Activated gamma-delta T cell treated with anti-CD3 and anti-CD28 coated beads, Interleukin-2, amount 50 U/mL, for 16 hours (primary cell): ENCODE data around the gene PHACTR1.

Experiments used
- DNase-seq: peaks from one replicate; pipeline ENCODE4 v3.0.0-alpha.2; 2020; ENCODE audit warnings: low read depth

PHACTR1 gene

GRCh38 chr6:13072686-13073347 is 356.2 kb downstream of the PHACTR1 start:
- no peak for DNase-seq

- no peak for DNase-seq
Observed at GRCh38 chr6:13074415-13075140, 358.0 kb downstream of the PHACTR1 start.

DNA sequence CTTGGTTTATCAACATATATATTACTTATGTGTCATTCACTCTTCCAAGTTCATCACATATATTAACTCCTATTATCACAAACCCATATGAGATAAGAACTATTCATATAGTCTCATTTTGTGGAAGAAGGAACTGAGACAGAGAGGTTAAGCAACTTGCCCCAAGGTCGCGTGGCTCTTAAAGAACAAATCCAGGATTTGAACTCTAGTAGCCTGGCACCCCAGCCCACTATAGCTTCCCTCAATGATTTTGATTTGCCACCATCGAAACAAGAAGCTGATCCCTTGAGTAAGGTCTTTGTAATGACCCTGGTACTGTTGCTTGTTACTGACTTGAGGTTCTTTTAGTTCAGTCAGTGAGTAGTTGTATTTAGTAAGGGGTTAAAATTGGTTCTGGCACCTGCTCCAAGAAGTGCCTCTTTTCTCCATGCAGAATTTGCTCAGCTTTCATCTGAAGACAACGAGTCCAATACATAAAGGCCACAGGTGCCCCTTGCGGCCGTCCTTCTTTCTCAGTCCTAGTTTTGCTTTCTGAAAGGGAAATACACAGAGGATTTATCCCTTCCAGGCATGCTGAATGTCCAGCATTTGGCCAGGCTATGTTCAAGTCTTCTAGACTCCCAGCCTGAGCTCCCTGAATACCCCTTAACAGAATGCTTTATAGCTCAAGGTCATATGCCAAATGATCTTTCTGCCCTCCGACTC is 358.7 kb downstream of the PHACTR1 start:
- DNase-seq, result no peak

GRCh38 chr6:13076575-13076974 is 360.0 kb downstream of the PHACTR1 start:
- no peak for DNase-seq

DNA sequence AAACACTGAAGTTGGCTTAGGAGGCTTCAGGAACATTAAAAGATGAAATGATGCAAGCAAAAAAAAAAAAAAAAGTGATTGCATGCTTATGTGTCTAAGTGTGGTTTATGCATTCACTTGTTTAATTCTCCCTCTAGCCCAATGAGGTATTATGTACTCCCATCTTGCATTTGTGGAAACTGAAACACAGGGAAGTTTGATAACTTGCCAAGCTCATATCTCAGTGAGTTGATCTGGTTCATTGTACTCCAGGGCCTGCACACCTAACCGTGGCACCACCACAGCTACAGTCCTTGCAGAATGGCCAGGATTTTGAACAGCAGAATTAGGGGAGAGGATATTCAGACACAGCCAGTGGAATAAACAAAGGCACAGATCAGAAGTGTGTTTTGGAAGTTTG is 360.6 kb downstream of the PHACTR1 start:
- no peak for DNase-seq

- no peak for DNase-seq
Observed at GRCh38 chr6:13079096-13079723, 362.6 kb downstream of the PHACTR1 start.

DNA sequence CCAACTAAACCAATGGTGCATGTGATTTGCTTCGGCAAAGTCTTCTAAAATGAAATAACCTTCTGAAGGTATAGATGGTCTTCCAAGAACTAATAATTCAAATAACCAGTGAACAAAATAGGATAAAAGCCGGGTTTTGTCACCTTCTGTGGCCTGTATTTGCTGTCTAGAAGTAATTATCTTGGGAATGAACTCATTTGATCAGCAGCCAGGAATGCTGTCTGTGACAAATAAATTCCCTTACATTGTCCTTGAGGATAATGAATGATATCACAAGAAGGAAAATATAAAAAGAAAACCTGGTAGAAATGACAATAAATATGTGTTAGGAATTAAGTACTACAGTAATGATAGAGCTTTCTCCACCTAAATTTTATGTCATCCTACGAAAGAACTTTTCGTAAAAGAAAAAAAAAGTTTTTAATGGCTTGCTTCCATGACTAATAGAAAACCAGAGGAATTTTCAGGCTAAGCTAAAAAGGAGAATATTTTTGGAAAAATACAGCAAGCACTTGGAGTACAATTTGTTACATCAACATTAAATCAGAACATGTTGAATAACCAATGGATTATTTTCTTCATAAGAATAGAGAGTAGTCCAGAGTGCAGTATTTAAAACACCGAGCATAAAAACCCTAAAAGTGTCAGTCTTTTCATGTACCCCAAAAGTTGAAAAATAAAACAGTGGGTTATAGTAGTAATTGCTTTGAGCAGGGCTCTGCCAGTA is 364.1 kb downstream of the PHACTR1 start:
- no peak for DNase-seq

DNA sequence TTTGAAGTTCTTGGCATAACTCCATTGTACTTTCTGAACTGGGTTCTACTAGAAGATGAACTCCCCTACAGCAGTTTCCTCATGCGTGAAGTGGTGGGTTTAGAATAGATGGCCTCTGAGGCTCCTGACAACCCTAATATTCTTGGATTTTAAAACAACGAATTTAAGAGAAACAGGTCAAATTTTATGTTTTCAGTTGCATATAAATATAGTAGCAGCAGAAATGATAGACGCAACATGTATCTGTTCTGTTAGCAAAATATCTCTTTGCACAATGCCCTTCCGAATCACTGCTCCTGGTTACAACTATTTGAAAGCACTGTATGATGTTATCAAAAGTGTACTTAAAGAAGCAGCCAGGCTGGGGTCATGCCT is 364.6 kb downstream of the PHACTR1 start:
- DNase-seq, result no peak

- DNase-seq, result no peak
Observed at GRCh38 chr6:13089296-13089994, 372.9 kb downstream of the PHACTR1 start.

GRCh38 chr6:13091192-13091591 is 374.6 kb downstream of the PHACTR1 start:
- DNase-seq, result no peak

DNA sequence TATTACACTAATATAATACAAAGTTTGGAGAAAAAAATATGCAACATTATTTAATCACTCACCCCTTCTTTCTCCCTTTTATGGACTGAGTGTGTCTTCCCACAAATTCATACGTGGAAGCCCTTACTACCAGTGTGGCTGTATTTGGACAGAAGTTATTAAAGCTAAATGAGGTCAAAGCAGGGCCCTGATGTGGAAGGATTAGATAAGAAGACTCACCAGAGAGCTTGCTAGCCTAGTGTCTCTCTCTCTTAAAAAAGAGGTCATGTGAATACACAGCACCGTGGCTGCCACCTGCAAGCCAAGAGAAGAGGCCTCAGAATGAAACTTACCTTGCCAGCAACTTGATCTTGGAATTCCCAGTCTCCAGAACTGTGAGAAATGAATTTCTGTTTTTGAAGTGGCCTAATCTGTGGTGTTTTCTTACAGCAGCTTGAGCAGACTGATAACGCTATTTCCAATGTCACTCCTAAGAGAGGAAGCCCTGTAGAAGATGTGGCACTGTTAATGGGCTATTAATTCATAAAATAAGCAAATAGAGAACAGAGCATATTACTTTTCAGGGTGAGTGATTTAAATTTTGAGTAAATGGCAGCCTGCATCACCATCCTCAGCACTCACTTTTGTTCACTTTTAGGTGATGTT is 378.3 kb downstream of the PHACTR1 start:
- no peak for DNase-seq

DNA sequence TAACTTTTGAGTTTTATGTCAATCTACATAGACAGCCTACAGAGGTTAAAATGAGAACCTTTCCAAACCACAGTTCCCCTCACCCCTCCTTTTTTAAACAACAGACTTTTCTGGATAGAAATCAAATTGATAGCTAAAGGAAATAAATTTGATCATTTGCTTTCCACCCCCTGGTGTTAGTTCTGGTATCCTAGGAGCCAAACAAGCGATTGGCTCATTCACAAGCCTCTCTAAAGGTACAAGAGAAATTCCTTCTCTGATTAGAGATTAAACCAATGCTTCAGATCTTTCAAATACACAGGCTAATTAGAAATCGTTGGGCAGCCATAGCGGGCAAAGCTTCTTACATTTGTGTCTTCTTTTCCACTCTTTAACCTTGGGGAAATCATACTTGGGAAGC is 379.5 kb downstream of the PHACTR1 start:
- no peak for DNase-seq

- no peak for DNase-seq
Observed at GRCh38 chr6:13097454-13097853, 380.9 kb downstream of the PHACTR1 start.

GRCh38 chr6:13098006-13098405 is 381.4 kb downstream of the PHACTR1 start:
- no peak for DNase-seq

DNA sequence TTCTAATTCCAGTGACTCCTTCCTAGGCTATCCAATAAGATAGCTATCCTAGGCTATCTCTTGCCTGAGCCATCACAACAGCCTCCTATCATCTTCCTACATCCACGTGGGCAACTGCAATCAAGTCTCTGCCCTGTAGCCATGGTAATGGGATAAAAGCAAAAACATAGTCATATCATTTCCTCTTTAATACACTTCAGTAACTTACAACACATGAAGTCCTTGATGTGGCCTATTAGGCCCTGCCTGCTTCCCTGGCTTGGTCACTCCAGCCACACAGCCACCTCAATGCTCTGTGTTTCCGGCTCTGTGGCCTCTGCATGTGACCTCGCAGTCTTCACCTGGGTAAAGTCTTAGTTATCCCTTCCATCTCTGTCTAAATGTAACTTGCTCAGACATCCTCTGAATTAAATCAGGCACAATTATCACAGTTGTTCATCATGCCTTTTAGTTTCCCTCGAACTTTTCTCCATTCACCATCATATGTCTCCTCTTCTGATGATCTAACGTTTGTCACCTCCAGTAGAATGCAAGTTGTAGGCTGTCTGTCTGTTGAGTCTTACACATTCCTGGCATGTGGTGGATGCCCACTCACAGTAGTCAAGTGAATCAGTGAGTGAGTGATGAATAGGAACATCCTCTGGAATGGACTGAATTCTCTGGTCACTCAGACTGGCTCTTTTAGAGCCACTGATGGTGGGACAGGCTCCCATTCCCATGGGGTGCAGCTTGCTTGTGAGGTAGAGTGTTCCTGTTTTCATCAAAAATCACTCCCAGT is 382.4 kb downstream of the PHACTR1 start:
- no peak for DNase-seq

GRCh38 chr6:13099771-13100170 is 383.2 kb downstream of the PHACTR1 start:
- no peak for DNase-seq

DNA sequence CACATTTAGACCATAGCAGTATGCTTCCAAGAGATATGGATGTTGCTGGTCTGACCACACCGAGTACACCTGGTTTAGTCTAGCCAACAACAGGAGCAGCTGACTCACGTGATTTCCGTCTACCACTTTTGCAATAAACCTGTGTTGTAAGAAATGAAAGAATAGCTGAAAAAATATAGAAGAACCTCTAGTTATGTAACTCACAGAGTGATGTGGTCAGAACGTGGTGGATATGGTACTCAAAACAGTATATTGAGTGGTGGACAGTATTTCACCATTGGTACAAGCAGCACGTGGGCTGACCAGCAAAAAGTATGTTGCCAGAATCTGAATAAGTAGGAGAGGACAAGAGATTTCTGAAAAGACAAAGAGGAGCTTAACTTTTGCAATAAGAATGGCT is 384.8 kb downstream of the PHACTR1 start:
- DNase-seq, result no peak

GRCh38 chr6:13101985-13102384 is 385.4 kb downstream of the PHACTR1 start:
- DNase-seq, result no peak

GRCh38 chr6:13103169-13103568 is 386.6 kb downstream of the PHACTR1 start:
- DNase-seq, result no peak

GRCh38 chr6:13105139-13105538 is 388.6 kb downstream of the PHACTR1 start:
- DNase-seq, result no peak
